ENCODE data around the gene SCYL2. TPM values are rescaled to one million over a fixed set of nuclear protein-coding genes. Genes with fewer than 3 reads are reported as not detected.
"Not testable (repeated sequence)": the region's sequence is repeated elsewhere in the genome, so short reads cannot be mapped to it uniquely, and the experiment has no call there.

SCYL2 gene
- total and polyA plus RNA-seq, 7 donors: 17.5 to 97.3 (median 52.4) TPM

DNA sequence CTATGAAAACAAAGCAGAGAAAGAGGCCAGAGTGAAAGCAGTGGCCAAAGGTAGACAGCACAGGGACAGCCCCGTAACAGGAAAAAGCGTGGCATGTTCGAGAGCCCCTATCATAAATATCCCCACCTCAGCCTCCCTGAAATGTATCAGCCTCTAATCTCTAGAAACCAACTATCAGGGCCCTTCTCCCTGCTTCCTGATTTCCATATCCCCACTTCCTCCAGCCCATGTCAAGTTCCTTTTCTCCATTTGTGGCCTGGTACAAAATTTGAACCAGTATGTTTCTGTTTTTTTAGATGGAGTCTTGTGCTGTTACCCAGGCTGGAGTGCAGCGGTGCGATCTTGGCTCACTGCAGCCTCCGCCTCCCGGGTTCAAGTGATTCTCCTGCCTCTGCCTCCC, 17.0 kb upstream of the SCYL2 start:
- Histone ChIP-seq H3K4me1 (no peaks in the 10 kb centered on the region), H3K27me3 (no peaks in the 10 kb centered on the region), H3K9me3 (no peaks in the 10 kb centered on the region), H3K27ac (no peak overlapping the region), H3K4me3 (no peak overlapping the region), H3K36me3 (no peaks in the 10 kb centered on the region)
- intact Hi-C loops (cut with DNase I): no loop called here
- 84 to 86% methylated on average over 7 of the region's 7 CpGs for whole genome bisulfite sequencing, 2 donors
- DNase-seq: no peak
- TF ChIP-seq POLR2AphosphoS5 (IDR thresholded peaks at IDR 0.05) (no peak), EP300 (IDR thresholded peaks at IDR 0.05) (no peak), POLR2A (IDR thresholded peaks at IDR 0.05) (no peak)
- TF ChIP-seq, protein P1, sequence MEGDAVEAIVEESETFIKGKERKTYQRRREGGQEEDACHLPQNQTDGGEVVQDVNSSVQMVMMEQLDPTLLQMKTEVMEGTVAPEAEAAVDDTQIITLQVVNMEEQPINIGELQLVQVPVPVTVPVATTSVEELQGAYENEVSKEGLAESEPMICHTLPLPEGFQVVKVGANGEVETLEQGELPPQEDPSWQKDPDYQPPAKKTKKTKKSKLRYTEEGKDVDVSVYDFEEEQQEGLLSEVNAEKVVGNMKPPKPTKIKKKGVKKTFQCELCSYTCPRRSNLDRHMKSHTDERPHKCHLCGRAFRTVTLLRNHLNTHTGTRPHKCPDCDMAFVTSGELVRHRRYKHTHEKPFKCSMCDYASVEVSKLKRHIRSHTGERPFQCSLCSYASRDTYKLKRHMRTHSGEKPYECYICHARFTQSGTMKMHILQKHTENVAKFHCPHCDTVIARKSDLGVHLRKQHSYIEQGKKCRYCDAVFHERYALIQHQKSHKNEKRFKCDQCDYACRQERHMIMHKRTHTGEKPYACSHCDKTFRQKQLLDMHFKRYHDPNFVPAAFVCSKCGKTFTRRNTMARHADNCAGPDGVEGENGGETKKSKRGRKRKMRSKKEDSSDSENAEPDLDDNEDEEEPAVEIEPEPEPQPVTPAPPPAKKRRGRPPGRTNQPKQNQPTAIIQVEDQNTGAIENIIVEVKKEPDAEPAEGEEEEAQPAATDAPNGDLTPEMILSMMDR (IDR thresholded peaks at IDR 0.05): no peak

DNA sequence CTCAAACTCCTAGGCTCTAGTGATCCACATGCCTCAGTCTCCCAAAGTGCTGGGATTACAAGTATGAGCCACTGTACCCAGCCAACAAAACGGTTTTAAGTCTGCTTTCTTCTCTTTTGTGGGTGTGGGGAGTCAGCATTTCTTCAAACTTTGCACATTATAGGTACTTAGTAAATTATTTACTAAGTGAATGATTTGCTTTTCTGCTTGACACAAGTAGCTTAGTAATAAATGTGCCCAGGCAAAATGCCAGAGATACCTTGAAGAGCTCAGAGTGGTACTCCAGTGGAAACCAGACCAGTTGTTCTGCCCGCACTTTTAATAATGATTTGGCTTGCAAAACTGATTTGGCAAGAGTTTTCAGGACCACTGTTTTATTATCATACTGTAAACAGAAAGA, 15.1 kb upstream of the SCYL2 start:
- WGBS, 2 donors: 13 to 72% methylated on average over 2 of the region's 2 CpGs
- TF ChIP-seq POLR2A (IDR thresholded peaks at IDR 0.05): no peak
- TF ChIP-seq, protein P1 (IDR thresholded peaks at IDR 0.05): no peak
- no peak for TF ChIP-seq EP300 (IDR thresholded peaks at IDR 0.05)
- no peak for TF ChIP-seq POLR2AphosphoS5 (IDR thresholded peaks at IDR 0.05)
- H3K4me3 ChIP-seq: no peak overlapping the region
- no peak for DNase-seq
- no peaks in the 10 kb centered on the region for H3K36me3 ChIP-seq
- no peak overlapping the region for H3K27ac ChIP-seq
- H3K9me3 ChIP-seq: no peaks in the 10 kb centered on the region
- no peaks in the 10 kb centered on the region for H3K27me3 ChIP-seq
- intact Hi-C loops (cut with DNase I): no loop called here
- H3K4me1 ChIP-seq: no peaks in the 10 kb centered on the region

DNA sequence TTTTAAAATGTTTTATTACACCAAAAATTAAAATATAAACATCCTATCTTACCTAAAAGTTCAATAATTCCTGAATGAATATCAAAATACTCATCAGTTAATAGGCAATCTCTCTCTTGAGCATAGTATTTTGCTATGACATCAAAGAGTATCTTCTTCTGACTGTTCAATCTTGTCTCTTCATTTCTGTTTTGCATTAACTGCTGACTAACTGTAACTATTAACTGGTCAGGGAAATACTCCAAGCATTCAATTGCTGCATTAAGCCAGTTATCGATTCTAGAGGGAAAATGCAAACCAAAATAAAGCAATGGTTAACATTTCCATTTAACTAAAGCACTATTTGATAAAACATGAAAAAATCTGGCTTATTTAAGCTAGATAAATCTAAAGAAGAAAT, 13.5 kb upstream of the SCYL2 start:
- no peaks in the 10 kb centered on the region for H3K9me3 ChIP-seq
- TF ChIP-seq POLR2AphosphoS5 (IDR thresholded peaks at IDR 0.05): no peak
- H3K27ac ChIP-seq: no peak overlapping the region
- H3K4me1 ChIP-seq: no peaks in the 10 kb centered on the region
- DNase-seq: no peak
- 95 to 98% methylated on average over 1 of the region's 1 CpG for WGBS, 2 donors
- H3K4me3 ChIP-seq: no peak overlapping the region
- H3K27me3 ChIP-seq: no peaks in the 10 kb centered on the region
- intact Hi-C loops (cut with DNase I): no loop called here
- no peaks in the 10 kb centered on the region for H3K36me3 ChIP-seq

- no peaks in the 10 kb centered on the region for H3K4me1 ChIP-seq
- H3K27ac ChIP-seq: no peak overlapping the region
- H3K27me3 ChIP-seq: no peaks in the 10 kb centered on the region
- intact Hi-C loops (cut with DNase I): no loop called here
- no peak for TF ChIP-seq EP300 (IDR thresholded peaks at IDR 0.05)
- TF ChIP-seq POLR2AphosphoS5 (IDR thresholded peaks at IDR 0.05): no peak
- TF ChIP-seq, protein P1 (IDR thresholded peaks at IDR 0.05): no peak
- no peak for TF ChIP-seq POLR2A (IDR thresholded peaks at IDR 0.05)
- H3K4me3 ChIP-seq: no peak overlapping the region
- 67 to 92% methylated on average over 1 of the region's 1 CpG for WGBS, 2 donors
- H3K36me3 ChIP-seq: no peaks in the 10 kb centered on the region
- no peaks in the 10 kb centered on the region for H3K9me3 ChIP-seq
- DNase-seq: no peak
Measured at GRCh38 chr12:100254876-100255275, 12.1 kb upstream of the SCYL2 start.

DNA sequence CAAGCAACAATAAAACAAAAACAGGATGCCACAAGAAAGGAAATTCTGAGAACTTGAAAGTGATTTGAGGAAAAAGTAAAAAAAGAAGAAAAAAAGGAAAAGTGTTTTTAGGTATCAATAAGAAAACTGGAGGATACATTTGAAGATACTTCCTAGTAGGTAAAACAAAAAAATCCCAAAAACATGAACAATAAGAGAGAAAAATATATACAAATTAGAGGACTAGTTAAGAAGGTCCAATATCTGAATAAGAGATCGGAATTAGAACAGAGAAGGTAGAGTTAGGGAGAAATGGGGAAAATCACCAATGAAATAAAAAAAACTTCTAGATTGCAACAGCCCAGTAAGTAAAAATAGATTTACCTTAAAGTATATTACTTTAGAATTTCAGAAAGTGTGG, 8.8 kb upstream of the SCYL2 start:
- Histone ChIP-seq H3K27ac (no peak overlapping the region), H3K27me3 (no peaks in the 10 kb centered on the region), H3K36me3 (no peaks in the 10 kb centered on the region), H3K9me3 (no peaks in the 10 kb centered on the region), H3K4me1 (no peaks in the 10 kb centered on the region), H3K4me3 (no peak overlapping the region)
- no peak for TF ChIP-seq EP300 (IDR thresholded peaks at IDR 0.05)
- 98% methylated on average over 1 of the region's 1 CpG for WGBS, 2 donors
- intact Hi-C loops (cut with DNase I): no loop called here
- no peak for DNase-seq

GRCh38 chr12:100263131-100263530, 3.8 kb upstream of the SCYL2 start:
- TF ChIP-seq POLR2A (IDR thresholded peaks at IDR 0.05): no peak
- no peak for TF ChIP-seq POLR2AphosphoS5 (IDR thresholded peaks at IDR 0.05)
- no peak for TF ChIP-seq EP300 (IDR thresholded peaks at IDR 0.05)
- TF ChIP-seq, protein P1 (IDR thresholded peaks at IDR 0.05): no peak
- WGBS, 2 donors: 87 to 89% methylated on average over 5 of the region's 5 CpGs
- intact Hi-C loops (cut with DNase I): no loop called here

DNA sequence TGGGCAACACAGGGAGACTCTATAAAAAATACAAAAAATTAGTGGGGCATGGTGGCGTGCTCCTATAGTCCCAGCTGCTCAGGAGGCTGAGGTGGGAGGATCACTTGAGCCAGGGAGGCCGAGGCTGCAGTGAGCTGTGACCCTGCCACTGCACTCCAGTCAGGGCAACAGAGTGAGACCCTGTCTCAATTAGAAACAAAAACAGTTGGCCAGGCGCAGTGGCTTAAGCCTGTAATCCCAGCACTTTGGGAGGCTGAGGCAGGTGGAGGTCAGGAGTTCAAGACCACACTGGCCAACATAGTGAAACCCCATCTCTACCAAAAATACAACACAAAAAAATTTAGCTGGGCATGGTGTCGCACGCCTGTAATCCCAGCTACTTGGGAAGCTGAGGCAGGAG, 1.9 kb upstream of the SCYL2 start:
- intact Hi-C loops (cut with DNase I); H3K27ac ChIP-seq; H3K36me3 ChIP-seq; H3K27me3 ChIP-seq; H3K9me3 ChIP-seq; H3K4me3 ChIP-seq; DNase-seq: not testable (repeated sequence)
- 96 to 98% methylated on average over 5 of the region's 5 CpGs for WGBS, 2 donors
- peaks cover 0 to 29% (median 22%) of the 10 kb centered on the region in 4 donors for H3K4me1 ChIP-seq

More at GRCh38 chr12:100263131-100263530, 3.8 kb upstream of the SCYL2 start:
- H3K36me3 ChIP-seq: no peaks in the 10 kb centered on the region
- H3K4me3 ChIP-seq: no peak overlapping the region
- no peaks in the 10 kb centered on the region for H3K9me3 ChIP-seq
- peaks cover 0 to 9% (median 4%) of the 10 kb centered on the region in 4 donors for H3K4me1 ChIP-seq
- no peak for DNase-seq
- no peaks in the 10 kb centered on the region for H3K27me3 ChIP-seq
- no peak overlapping the region for H3K27ac ChIP-seq

Data from sigmoid colon (tissue), 7 donors.